IMR-90 (cell line): Measurements from ENCODE around the gene DUT.

Source experiments
- BHLHE40 ChIP-seq: fragments of 150-350 bp; IDR thresholded peaks from 2 replicates; pipeline ENCODE4 v1.6.1; 2016; ENCODE audit warnings: mild to moderate bottlenecking, low read depth, low read length
- CEBPB ChIP-seq: IDR thresholded peaks from 2 replicates; pipeline ENCODE4 v1.6.1; 2012; ENCODE audit warnings: low read depth, low read length, improper control_type of control experiment
- CHD1 ChIP-seq: IDR thresholded peaks from 2 replicates; pipeline ENCODE4 v1.6.1; 2012; ENCODE audit warnings: low read depth, low read length, improper control_type of control experiment
- FOS ChIP-seq: fragments of 150-350 bp; IDR thresholded peaks from 2 replicates; pipeline ENCODE4 v1.6.1; 2016; ENCODE audit warnings: low read depth, low read length
- MAFK ChIP-seq: IDR thresholded peaks from 2 replicates; pipeline ENCODE4 v1.6.1; 2012; ENCODE audit warnings: low read depth, low read length, improper control_type of control experiment
- MAZ ChIP-seq: IDR thresholded peaks from 2 replicates; pipeline ENCODE4 v1.6.1; 2012; ENCODE audit warnings: low read depth, mild to moderate bottlenecking, low read length, improper control_type of control experiment, moderate library complexity, borderline replicate concordance
- POLR2A ChIP-seq: IDR thresholded peaks from 2 replicates; pipeline ENCODE4 v1.6.1; 2012; ENCODE audit warnings: mild to moderate bottlenecking, low read depth, low read length
- RAD21 ChIP-seq: IDR thresholded peaks from 2 replicates; pipeline ENCODE4 v1.6.1; 2012; ENCODE audit warnings: low read length, improper control_type of control experiment
- RCOR1 ChIP-seq: IDR thresholded peaks from 2 replicates; pipeline ENCODE4 v1.6.1; 2012; ENCODE audit warnings: mild to moderate bottlenecking, low read length, improper control_type of control experiment; ENCODE audit not compliant: insufficient replicate concordance
- RFX5 ChIP-seq: IDR thresholded peaks from 2 replicates; pipeline ENCODE4 v1.8.0; 2012; ENCODE audit warnings: low read depth, mild to moderate bottlenecking, low read length, moderate library complexity
- SMC3 ChIP-seq: fragments of 150-350 bp; IDR thresholded peaks from 2 replicates; pipeline ENCODE4 v1.6.1; 2016; ENCODE audit warnings: low read depth, mild to moderate bottlenecking, antibody characterized with exemption, low read length, moderate library complexity
- TF ChIP-seq, protein P1 (sequence below): conservative IDR thresholded peaks from 2 replicates; pipeline ENCODE4 v1.5.1; 2012; ENCODE audit warnings: mild to moderate bottlenecking, low read depth, low read length, improper control_type of control experiment
- TF ChIP-seq, protein P2 (sequence below): fragments of 150-350 bp; IDR thresholded peaks from 2 replicates; pipeline ENCODE4 v1.6.1; 2017; ENCODE audit warnings: mild to moderate bottlenecking, antibody characterized with exemption, low read length, low read depth

DNA sequence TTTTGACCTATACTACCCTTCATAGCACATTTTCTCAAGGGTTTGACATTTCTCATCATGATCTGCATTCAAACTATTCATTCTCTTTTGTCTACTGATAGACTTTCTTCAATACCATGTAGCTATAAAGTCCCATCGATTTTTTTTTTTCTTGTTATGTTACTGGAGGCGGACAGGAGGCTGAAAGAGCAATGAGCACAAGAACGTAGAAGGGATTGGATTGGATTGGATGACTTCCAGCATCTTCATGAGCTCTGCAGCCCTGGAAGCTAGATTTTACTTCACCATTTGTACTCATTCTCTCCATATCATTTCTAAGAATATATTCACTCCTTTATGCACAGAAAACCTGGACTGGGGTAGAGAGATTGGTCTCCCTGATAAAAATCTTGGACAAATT is 43.2 kb downstream of the DUT start:
- TF ChIP-seq, protein P1, sequence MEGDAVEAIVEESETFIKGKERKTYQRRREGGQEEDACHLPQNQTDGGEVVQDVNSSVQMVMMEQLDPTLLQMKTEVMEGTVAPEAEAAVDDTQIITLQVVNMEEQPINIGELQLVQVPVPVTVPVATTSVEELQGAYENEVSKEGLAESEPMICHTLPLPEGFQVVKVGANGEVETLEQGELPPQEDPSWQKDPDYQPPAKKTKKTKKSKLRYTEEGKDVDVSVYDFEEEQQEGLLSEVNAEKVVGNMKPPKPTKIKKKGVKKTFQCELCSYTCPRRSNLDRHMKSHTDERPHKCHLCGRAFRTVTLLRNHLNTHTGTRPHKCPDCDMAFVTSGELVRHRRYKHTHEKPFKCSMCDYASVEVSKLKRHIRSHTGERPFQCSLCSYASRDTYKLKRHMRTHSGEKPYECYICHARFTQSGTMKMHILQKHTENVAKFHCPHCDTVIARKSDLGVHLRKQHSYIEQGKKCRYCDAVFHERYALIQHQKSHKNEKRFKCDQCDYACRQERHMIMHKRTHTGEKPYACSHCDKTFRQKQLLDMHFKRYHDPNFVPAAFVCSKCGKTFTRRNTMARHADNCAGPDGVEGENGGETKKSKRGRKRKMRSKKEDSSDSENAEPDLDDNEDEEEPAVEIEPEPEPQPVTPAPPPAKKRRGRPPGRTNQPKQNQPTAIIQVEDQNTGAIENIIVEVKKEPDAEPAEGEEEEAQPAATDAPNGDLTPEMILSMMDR: no peak
- TF ChIP-seq POLR2A (no peak), RAD21 (no peak), CEBPB (no peak), RFX5 (no peak), FOS (no peak), BHLHE40 (no peak), CHD1 (no peak), RCOR1 (no peak), SMC3 (no peak), MAZ (no peak), MAFK (no peak)
- TF ChIP-seq, protein P2, sequence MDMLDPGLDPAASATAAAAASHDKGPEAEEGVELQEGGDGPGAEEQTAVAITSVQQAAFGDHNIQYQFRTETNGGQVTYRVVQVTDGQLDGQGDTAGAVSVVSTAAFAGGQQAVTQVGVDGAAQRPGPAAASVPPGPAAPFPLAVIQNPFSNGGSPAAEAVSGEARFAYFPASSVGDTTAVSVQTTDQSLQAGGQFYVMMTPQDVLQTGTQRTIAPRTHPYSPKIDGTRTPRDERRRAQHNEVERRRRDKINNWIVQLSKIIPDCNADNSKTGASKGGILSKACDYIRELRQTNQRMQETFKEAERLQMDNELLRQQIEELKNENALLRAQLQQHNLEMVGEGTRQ: no peak
